Progenitor cell of endocrine pancreas (in vitro differentiated cells): Measurements from ENCODE around the gene POFUT2. TPM values are rescaled to one million over a fixed set of nuclear protein-coding genes. Genes with fewer than 3 reads are reported as not detected.

ENCODE experiments used
- DNase-seq: peaks from one replicate; pipeline ENCODE4 v3.0.0; 2021; ENCODE audit warnings: low spot score; ENCODE audit not compliant: unreplicated experiment
- H3K27ac Mint-ChIP-seq: 2 replicates; pipeline ENCODE4 v1.8.0; 2021; ENCODE audit warnings: mild to moderate bottlenecking, moderate library complexity, mixed read lengths
- H3K27me3 Mint-ChIP-seq: 2 replicates; pipeline ENCODE4 v1.8.0; 2021; ENCODE audit warnings: mixed read lengths
- H3K36me3 Mint-ChIP-seq: 2 replicates; pipeline ENCODE4 v1.8.0; 2022; ENCODE audit warnings: mixed read lengths; ENCODE audit not compliant: insufficient read depth
- H3K4me1 Mint-ChIP-seq: 2 replicates; pipeline ENCODE4 v1.8.0; 2021; ENCODE audit warnings: low read depth, mixed read lengths
- H3K4me3 Mint-ChIP-seq: 2 replicates; pipeline ENCODE4 v1.8.0; 2021; ENCODE audit warnings: low read depth, mild to moderate bottlenecking, moderate library complexity, mixed read lengths
- H3K9me3 Mint-ChIP-seq: 2 replicates; pipeline ENCODE4 v1.8.0; 2021; ENCODE audit warnings: low read depth, mixed read lengths
- CTCF ChIP-seq: fragments of 200-600 bp; sonication (generic); IDR thresholded peaks from one replicate; pipeline ENCODE4 v1.5.0; 2021; ENCODE audit warnings: antibody characterized with exemption, mild to moderate bottlenecking; ENCODE audit not compliant: unreplicated experiment
- total RNA-seq: library from RNA; stranded (reverse); gene quantifications from 2 replicates; pipeline ENCODE4 v1.2.1, GENCODE V29; 2021

Gene POFUT2
- total RNA-seq, 1 donor from 2014 or later = 47.8 TPM

- peaks cover 22% of the 10 kb centered on the region for H3K36me3 Mint-ChIP-seq
- no peak overlapping the region for H3K4me3 Mint-ChIP-seq
- H3K27ac Mint-ChIP-seq = no peak overlapping the region
- H3K9me3 Mint-ChIP-seq = no peaks in the 10 kb centered on the region
- peaks cover 3% of the 10 kb centered on the region for H3K4me1 Mint-ChIP-seq
- TF ChIP-seq CTCF = no peak
- DNase-seq = no peak
- H3K27me3 Mint-ChIP-seq = no peaks in the 10 kb centered on the region
These were observed 6.0 kb downstream of the POFUT2 start for GRCh38 chr21:45281411-45282282.

GRCh38 chr21:45280969-45281368 lies 6.7 kb downstream of the POFUT2 start:
- no peaks in the 10 kb centered on the region for H3K9me3 Mint-ChIP-seq
- no peaks in the 10 kb centered on the region for H3K27me3 Mint-ChIP-seq
- H3K36me3 Mint-ChIP-seq = peaks cover 26% of the 10 kb centered on the region
- no peaks in the 10 kb centered on the region for H3K4me1 Mint-ChIP-seq
- no peak for DNase-seq
- H3K4me3 Mint-ChIP-seq = no peak overlapping the region
- no peak overlapping the region for H3K27ac Mint-ChIP-seq
- no peak for TF ChIP-seq CTCF

- H3K36me3 Mint-ChIP-seq = peaks cover 22% of the 10 kb centered on the region
- H3K27me3 Mint-ChIP-seq = no peaks in the 10 kb centered on the region
- DNase-seq = no peak
- TF ChIP-seq CTCF = no peak
- no peak overlapping the region for H3K4me3 Mint-ChIP-seq
- H3K4me1 Mint-ChIP-seq = no peaks in the 10 kb centered on the region
- H3K27ac Mint-ChIP-seq = no peak overlapping the region
- H3K9me3 Mint-ChIP-seq = no peaks in the 10 kb centered on the region
These were observed 7.4 kb downstream of the POFUT2 start for GRCh38 chr21:45280178-45280821.

- Mint-ChIP-seq H3K27ac (no peak overlapping the region), H3K36me3 (peaks cover 19% of the 10 kb centered on the region), H3K9me3 (no peaks in the 10 kb centered on the region), H3K4me1 (no peaks in the 10 kb centered on the region), H3K27me3 (no peaks in the 10 kb centered on the region), H3K4me3 (no peak overlapping the region)
- DNase-seq = no peak
- no peak for TF ChIP-seq CTCF
These were observed 8.1 kb downstream of the POFUT2 start for GRCh38 chr21:45279446-45280177.
